H1 (cell line): ENCODE results near the gene RBM10. TPM values are rescaled to one million over a fixed set of nuclear protein-coding genes. Genes with fewer than 3 reads are reported as not detected.

Experiments used
- EZH2 ChIP-seq: fragments of 200-600 bp; sonication (generic); IDR thresholded peaks from 2 replicates; pipeline ENCODE4 v1.7.1; 2012; ENCODE audit warnings: low read depth, mild to moderate bottlenecking, moderate library complexity, low read length, inconsistent platforms; ENCODE audit not compliant: severe bottlenecking
- KDM1A ChIP-seq: fragments of 200-600, 300-600 bp; sonication (generic); IDR thresholded peaks from 2 replicates; pipeline ENCODE4 v1.7.1; 2016; ENCODE audit warnings: mild to moderate bottlenecking, low read length, borderline replicate concordance
- PHF8 ChIP-seq: fragments of 200-600 bp; sonication (generic); conservative IDR thresholded peaks from 2 replicates; pipeline ENCODE4 v1.7.1; 2012; ENCODE audit warnings: low read depth, mild to moderate bottlenecking, inconsistent platforms, low read length, moderate library complexity
- RXRA ChIP-seq: IDR thresholded peaks from 2 replicates; pipeline ENCODE4 v1.6.1; 2011; ENCODE audit warnings: low read depth, mild to moderate bottlenecking, low read length, moderate library complexity; ENCODE audit not compliant: insufficient read depth
- SIX5 ChIP-seq: IDR thresholded peaks from 2 replicates; pipeline ENCODE4 v1.6.1; 2011; ENCODE audit warnings: mild to moderate bottlenecking, low read depth, low read length
- polyA plus RNA-seq, 7 experiments: library from polyadenylated mRNA; depleted of rRNA in 3 of 7; stranded (reverse) in 5 of 7; unstranded in 2 of 7; fragments of >200 nt in 5 of 7; fragments of 200-250 nt in 2 of 7; gene quantifications; 1 replicate in 5 of 7; 2 replicates in 1 of 7; 4 replicates in 1 of 7; pipeline versions ENCODE4 v1.2.1 to v1.2.3, GENCODE V29; 2011 to 2013; ENCODE audit warnings: missing spikeins in 2 of 7, mixed read lengths in 2 of 7
- total RNA-seq: library from RNA; stranded (reverse); fragmentation: NEBNext Ultra II Directional; extraction: Animal tissue kit (Norgen Biotek cat#: 25700); gene quantifications from 2 replicates; pipeline ENCODE4 v1.2.1, GENCODE V29; 2021

The RBM10 gene
- total and polyA plus RNA-seq, 2 of the 8 experiments (the other 6 are each of a cell fraction or from before 2014, with no cell fraction given) = 35.7 to 64.0 TPM

DNA sequence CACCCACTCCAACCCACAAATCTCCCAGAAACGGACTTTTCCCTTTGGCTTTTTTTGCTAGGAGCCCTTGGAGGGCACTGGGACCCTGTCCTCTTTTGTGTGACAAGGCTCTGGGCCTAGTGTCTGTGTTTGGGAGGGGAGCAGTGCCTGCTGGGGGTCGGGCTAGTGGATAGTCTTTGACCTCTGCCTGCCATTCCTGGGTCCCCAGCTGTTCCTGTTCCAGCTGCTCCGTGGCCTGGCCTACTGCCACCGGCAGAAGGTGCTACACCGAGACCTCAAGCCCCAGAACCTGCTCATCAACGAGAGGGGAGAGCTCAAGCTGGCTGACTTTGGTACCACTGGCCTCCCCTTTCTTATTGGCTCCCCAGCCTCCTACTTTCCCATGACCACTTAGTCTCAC is 81.0 kb downstream of the RBM10 start (continued):
- TF ChIP-seq KDM1A (no peak), SIX5 (no peak), PHF8 (no peak), RXRA (no peak), EZH2 (no peak)
